PC-3 (cell line): ENCODE results near the gene CNIH2.

ENCODE experiments used
- EZH2 ChIP-seq: fragments of 300-600 bp; sonication (generic); IDR thresholded peaks from one replicate; pipeline ENCODE4 v1.6.1; 2017; ENCODE audit warnings: antibody characterized with exemption, mild to moderate bottlenecking, low read length; ENCODE audit not compliant: unreplicated experiment
- TF ChIP-seq, protein P1 (sequence below): fragments of 300-600 bp; sonication (generic); conservative IDR thresholded peaks from 2 replicates; pipeline ENCODE4 v1.5.1; 2017; ENCODE audit warnings: antibody characterized with exemption, low read depth, mild to moderate bottlenecking, low read length

DNA sequence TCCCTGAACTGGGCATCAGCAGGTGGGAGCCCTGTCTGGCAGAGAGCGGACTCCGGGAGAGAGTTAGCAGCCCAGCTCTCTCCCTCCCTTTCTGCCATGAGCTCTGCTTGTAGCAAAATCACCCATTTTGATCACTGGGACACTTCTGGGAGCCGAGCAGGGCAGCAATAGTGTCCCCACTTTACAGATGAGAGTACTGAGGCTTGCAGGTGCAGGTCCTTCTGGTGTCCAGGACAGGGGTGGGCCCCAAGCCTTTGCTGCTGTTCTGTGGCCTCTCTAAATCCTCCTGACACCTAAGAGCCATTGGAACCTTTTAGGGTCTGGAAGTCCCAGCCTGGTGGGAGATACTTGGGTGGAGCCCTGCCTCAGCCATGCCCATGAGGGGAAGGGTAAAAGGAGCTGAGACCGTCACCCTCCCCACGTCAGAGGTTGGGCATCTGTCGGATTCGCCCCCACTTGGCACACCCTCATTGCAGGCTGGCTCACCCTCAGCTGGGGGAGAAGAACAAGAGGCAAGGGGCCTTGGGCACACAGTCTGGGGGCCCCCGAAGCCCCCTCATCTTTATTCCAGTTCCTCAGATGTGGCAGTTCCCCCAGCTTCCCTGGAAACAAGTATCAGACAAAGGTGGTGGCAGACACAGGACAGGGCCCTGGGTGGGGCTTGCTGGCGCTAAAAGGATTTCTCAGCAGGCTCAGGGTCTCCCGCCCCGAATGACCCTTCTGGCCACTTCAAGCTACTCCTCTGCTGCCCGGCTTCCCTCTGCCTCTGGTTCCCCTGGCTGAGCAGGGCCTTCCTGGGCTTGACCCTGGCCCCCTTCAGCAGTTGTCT lies 53.8 kb downstream of the CNIH2 start:
- TF ChIP-seq, protein P1, sequence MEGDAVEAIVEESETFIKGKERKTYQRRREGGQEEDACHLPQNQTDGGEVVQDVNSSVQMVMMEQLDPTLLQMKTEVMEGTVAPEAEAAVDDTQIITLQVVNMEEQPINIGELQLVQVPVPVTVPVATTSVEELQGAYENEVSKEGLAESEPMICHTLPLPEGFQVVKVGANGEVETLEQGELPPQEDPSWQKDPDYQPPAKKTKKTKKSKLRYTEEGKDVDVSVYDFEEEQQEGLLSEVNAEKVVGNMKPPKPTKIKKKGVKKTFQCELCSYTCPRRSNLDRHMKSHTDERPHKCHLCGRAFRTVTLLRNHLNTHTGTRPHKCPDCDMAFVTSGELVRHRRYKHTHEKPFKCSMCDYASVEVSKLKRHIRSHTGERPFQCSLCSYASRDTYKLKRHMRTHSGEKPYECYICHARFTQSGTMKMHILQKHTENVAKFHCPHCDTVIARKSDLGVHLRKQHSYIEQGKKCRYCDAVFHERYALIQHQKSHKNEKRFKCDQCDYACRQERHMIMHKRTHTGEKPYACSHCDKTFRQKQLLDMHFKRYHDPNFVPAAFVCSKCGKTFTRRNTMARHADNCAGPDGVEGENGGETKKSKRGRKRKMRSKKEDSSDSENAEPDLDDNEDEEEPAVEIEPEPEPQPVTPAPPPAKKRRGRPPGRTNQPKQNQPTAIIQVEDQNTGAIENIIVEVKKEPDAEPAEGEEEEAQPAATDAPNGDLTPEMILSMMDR = no peak
- TF ChIP-seq EZH2 = no peak
